H4 (cell line): ENCODE results near the gene KMT2C. TPM values are rescaled to one million over a fixed set of nuclear protein-coding genes. Genes with fewer than 3 reads are reported as not detected.
A peak's percentile ranks its signal among the peaks of the same experiment; 100 is the strongest.
"Not testable (repeated sequence)": the region's sequence is repeated elsewhere in the genome, so short reads cannot be mapped to it uniquely, and the experiment has no call there.

Experiments
- DNase-seq: peaks from one replicate; pipeline ENCODE4 v3.0.0-alpha.2; 2015; ENCODE audit warnings: low spot score
- total RNA-seq: library from RNA; depleted of rRNA; stranded (reverse); fragments of >200 nt; shearing (Covaris generic); gene quantifications from 2 replicates; pipeline ENCODE4 v1.2.3, GENCODE V29; 2014; rRNA removed

KMT2C gene
- 10.1 and 11.0 TPM in 2 replicates for total RNA-seq

- peak; percentile 28 for DNase-seq
Measured at GRCh38 chr7:152435384-152436110, at the start of gene KMT2C. Gene KMT2C (minus strand): TSS chr7:152436003. CDS start chr7:152435786, 217 bp downstream.

- no peak for DNase-seq
Measured at GRCh38 chr7:152481082-152481481, 45.3 kb upstream of the KMT2C start.

- DNase-seq: no peak
Measured at GRCh38 chr7:152480664-152481063, 44.9 kb upstream of the KMT2C start.

- DNase-seq: no peak
Measured at GRCh38 chr7:152479595-152479994, 43.8 kb upstream of the KMT2C start.

- no peak for DNase-seq
Measured at GRCh38 chr7:152478140-152478539, 42.3 kb upstream of the KMT2C start.

GRCh38 chr7:152477079-152477478 lies 41.3 kb upstream of the KMT2C start:
- no peak for DNase-seq

- no peak for DNase-seq
Measured at GRCh38 chr7:152476551-152476950, 40.7 kb upstream of the KMT2C start.

GRCh38 chr7:152471023-152471620 lies 35.3 kb upstream of the KMT2C start:
- not testable (repeated sequence) for DNase-seq

- DNase-seq: not testable (repeated sequence)
Measured at GRCh38 chr7:152470251-152471022, 34.6 kb upstream of the KMT2C start.

- DNase-seq: not testable (repeated sequence)
Measured at GRCh38 chr7:152469576-152469975, 33.8 kb upstream of the KMT2C start.

- DNase-seq: no peak
Measured at GRCh38 chr7:152467225-152467624, 31.4 kb upstream of the KMT2C start.

GRCh38 chr7:152465119-152465387 lies 29.2 kb upstream of the KMT2C start:
- DNase-seq: no peak

- peak; percentile 49 for DNase-seq
Measured at GRCh38 chr7:152464312-152465118, 28.7 kb upstream of the KMT2C start.

- peak; percentile 98 for DNase-seq
Measured at GRCh38 chr7:152463709-152464311, 28.0 kb upstream of the KMT2C start.

- DNase-seq: peak; percentile 19
Measured at GRCh38 chr7:152462995-152463708, 27.3 kb upstream of the KMT2C start.

- peak; percentile 46 for DNase-seq
Measured at GRCh38 chr7:152459724-152460251, 24.0 kb upstream of the KMT2C start.

- DNase-seq: no peak
Measured at GRCh38 chr7:152451356-152451755, 15.6 kb upstream of the KMT2C start.

- DNase-seq: not testable (repeated sequence)
Measured at GRCh38 chr7:152445386-152446008, 9.7 kb upstream of the KMT2C start.

GRCh38 chr7:152443586-152443985 lies 7.8 kb upstream of the KMT2C start:
- no peak for DNase-seq

GRCh38 chr7:152442330-152442835 lies 6.6 kb upstream of the KMT2C start:
- no peak for DNase-seq
